PC-9 (cell line): ENCODE measurements around the gene GALR2. TPM values are rescaled to one million over a fixed set of nuclear protein-coding genes. Genes with fewer than 3 reads are reported as not detected.

ENCODE experiments used
- BruUV-seq: library from RNA; stranded (reverse); fragments of 400-500 nt; replicated peaks from 2 replicates; lab custom pipeline; 2021; lab: Mats Ljungman, UMichigan
- CTCF ChIA-PET: fragments of 300-600 bp; sonication (Branson Sonifier 250); formaldehyde crosslinking; loops from one replicate; lab custom pipeline; 2022; ENCODE audit warnings: antibody characterized with exemption; lab: Charles Lee
- POLR2A ChIA-PET: fragments of 300-600 bp; sonication (Branson Sonifier 250); formaldehyde crosslinking; loops from one replicate; lab custom pipeline; 2022; ENCODE audit warnings: antibody characterized with exemption; ENCODE audit not compliant: unreplicated experiment; lab: Charles Lee
- DNase-seq, 2 experiments: peaks; one replicate each; pipeline versions ENCODE4 v3.0.0 to v3.0.0-alpha.2; 2015 to 2022; ENCODE audit warnings: mixed read lengths in 1 of 2
- H2AFZ ChIP-seq: fragments of 200-600 bp; sonication (generic); 2 replicates; pipeline ENCODE4 v1.8.1; 2017; ENCODE audit warnings: antibody characterized with exemption
- H3F3A ChIP-seq: fragments of 200-600 bp; sonication (generic); 2 replicates; pipeline ENCODE4 v1.8.1; 2017; ENCODE audit warnings: antibody characterized with exemption, mild to moderate bottlenecking, low read depth; ENCODE audit not compliant: insufficient read depth
- H3K27ac ChIP-seq: fragments of 200-600 bp; sonication (generic); 2 replicates; pipeline ENCODE4 v1.6.1; 2016; ENCODE audit warnings: mixed run types
- H3K27me3 ChIP-seq: fragments of 200-600 bp; sonication (generic); 2 replicates; pipeline ENCODE4 v1.6.1; 2016; ENCODE audit warnings: low read depth, mixed run types; ENCODE audit not compliant: insufficient read depth
- H3K36me3 ChIP-seq: fragments of 200-600 bp; sonication (generic); 2 replicates; pipeline ENCODE4 v1.6.1; 2016; ENCODE audit warnings: low read depth, mixed run types
- H3K4me1 ChIP-seq: fragments of 200-600 bp; sonication (generic); replicated peaks from 2 replicates; pipeline ENCODE4 v1.6.1; 2016; ENCODE audit warnings: mixed run types; ENCODE audit not compliant: insufficient read depth
- H3K4me2 ChIP-seq: fragments of 200-600 bp; sonication (generic); 2 replicates; pipeline ENCODE4 v1.6.1; 2017; ENCODE audit warnings: mixed run types
- H3K4me3 ChIP-seq: fragments of 200-600 bp; sonication (generic); 2 replicates; pipeline ENCODE4 v1.6.1; 2016; ENCODE audit warnings: mixed run types
- H3K79me2 ChIP-seq: fragments of 200-600 bp; sonication (generic); 2 replicates; pipeline ENCODE4 v1.6.1; 2017; ENCODE audit warnings: low read depth, mixed run types
- H3K9me2 ChIP-seq: fragments of 200-600 bp; sonication (generic); 2 replicates; pipeline ENCODE4 v1.8.1; 2017; ENCODE audit warnings: mild to moderate bottlenecking; ENCODE audit not compliant: insufficient read depth
- H3K9me3 ChIP-seq: fragments of 200-600 bp; sonication (generic); 2 replicates; pipeline ENCODE4 v1.8.1; 2016; ENCODE audit warnings: low read depth; ENCODE audit not compliant: insufficient read depth
- H4K20me1 ChIP-seq: fragments of 200-600 bp; sonication (generic); 2 replicates; pipeline ENCODE4 v1.8.1; 2017; ENCODE audit not compliant: insufficient read depth
- EZH2 ChIP-seq: fragments of 200-600 bp; sonication (generic); IDR thresholded peaks from 2 replicates; pipeline ENCODE4 v1.8.0; 2017; ENCODE audit warnings: antibody characterized with exemption, low read depth
- intact Hi-C: fragments of 100-400 bp; cut with micrococcal nuclease; formaldehyde crosslinking; loops from one replicate; pipeline ENCODE4 v1.10.0; 2022; ENCODE audit not compliant: unreplicated experiment
- total RNA-seq: library from RNA; stranded (reverse); gene quantifications from 2 replicates; pipeline ENCODE4 v1.2.3, GENCODE V29; 2021
- TF ChIP-seq, protein P1 (sequence below): fragments of 200-600 bp; sonication (generic); conservative IDR thresholded peaks from 2 replicates; pipeline ENCODE4 v1.6.1; 2017; ENCODE audit warnings: mixed run types, antibody characterized with exemption, mild to moderate bottlenecking, moderate library complexity

The GALR2 gene
- total RNA-seq, 1 experiment from 2014 or later: 3.0 TPM

DNA sequence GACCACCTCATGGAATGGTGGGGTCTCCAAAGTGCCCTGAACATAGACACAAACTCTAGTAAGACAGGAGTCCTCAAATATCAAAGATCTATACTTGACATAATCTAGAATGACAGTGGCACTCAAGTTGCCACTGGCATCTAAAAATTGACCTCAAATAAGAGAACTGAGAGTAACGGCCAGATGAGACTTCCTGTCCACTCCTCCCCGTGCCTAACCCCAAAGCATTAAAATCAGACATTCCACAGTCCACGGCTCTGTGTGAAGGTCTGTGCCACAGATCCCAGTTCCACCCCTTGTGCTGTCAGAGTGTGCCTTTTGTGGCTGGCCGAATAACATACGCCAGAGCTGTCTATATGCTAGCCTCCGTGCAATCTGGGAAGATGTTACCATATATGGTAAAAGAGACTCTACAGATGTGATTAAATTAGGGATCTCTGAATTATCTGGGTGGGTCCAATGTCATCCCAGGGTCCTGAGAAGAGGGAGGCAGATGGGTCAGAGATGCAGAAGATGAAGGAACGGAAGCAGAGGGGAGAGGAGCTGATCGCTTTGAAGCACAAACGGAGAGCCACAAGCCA lies 26.5 kb upstream of the GALR2 start:
- Histone ChIP-seq H3K4me3 (no peak overlapping the region), H3K9me3 (no peaks in the 10 kb centered on the region), H4K20me1 (no peaks in the 10 kb centered on the region), H3K9me2 (no peaks in the 10 kb centered on the region), H3K4me1 (peaks cover 36% of the 10 kb centered on the region), H3F3A (peaks cover 32% of the 10 kb centered on the region), H2AFZ (no peak overlapping the region), H3K27ac (no peak overlapping the region), H3K27me3 (no peaks in the 10 kb centered on the region), H3K36me3 (peaks cover 20% of the 10 kb centered on the region; the same call in 1 of the 2 replicates), H3K79me2 (peaks cover 23% of the 10 kb centered on the region), H3K4me2 (no peak overlapping the region)
- ChIA-PET CTCF (no interaction called here), POLR2A (no interaction called here)
- BruUV-seq: no TSS peak
- no peak for TF ChIP-seq EZH2
- TF ChIP-seq, protein P1, sequence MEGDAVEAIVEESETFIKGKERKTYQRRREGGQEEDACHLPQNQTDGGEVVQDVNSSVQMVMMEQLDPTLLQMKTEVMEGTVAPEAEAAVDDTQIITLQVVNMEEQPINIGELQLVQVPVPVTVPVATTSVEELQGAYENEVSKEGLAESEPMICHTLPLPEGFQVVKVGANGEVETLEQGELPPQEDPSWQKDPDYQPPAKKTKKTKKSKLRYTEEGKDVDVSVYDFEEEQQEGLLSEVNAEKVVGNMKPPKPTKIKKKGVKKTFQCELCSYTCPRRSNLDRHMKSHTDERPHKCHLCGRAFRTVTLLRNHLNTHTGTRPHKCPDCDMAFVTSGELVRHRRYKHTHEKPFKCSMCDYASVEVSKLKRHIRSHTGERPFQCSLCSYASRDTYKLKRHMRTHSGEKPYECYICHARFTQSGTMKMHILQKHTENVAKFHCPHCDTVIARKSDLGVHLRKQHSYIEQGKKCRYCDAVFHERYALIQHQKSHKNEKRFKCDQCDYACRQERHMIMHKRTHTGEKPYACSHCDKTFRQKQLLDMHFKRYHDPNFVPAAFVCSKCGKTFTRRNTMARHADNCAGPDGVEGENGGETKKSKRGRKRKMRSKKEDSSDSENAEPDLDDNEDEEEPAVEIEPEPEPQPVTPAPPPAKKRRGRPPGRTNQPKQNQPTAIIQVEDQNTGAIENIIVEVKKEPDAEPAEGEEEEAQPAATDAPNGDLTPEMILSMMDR: no peak
- intact Hi-C loops: no loop called here
- no peak for DNase-seq

DNA sequence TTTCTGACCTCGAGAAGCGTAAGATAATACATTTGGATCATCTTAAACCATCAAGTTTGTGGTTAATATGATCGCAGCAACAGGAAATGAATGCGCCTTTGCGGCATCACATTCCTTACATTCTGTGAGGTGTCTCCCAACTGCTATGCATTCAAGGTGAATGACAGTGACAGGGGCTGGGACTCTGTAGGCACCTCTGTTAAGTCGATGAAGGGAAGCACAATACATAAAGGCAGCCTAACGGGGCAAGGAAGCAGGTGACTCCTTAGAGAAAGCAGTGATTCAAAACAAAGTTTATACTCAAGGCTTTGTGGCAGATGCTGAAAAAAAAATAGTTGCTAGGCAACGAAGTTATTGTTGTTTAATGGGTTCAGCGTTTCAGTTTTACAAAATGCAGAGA lies 25.9 kb upstream of the GALR2 start:
- Histone ChIP-seq H3K4me1 (peaks cover 42% of the 10 kb centered on the region), H3K9me2 (no peaks in the 10 kb centered on the region), H3K27ac (no peak overlapping the region), H3K36me3 (peaks cover 20% of the 10 kb centered on the region), H3K27me3 (no peaks in the 10 kb centered on the region), H3K4me3 (no peak overlapping the region), H3K79me2 (peaks cover 27% of the 10 kb centered on the region), H4K20me1 (no peaks in the 10 kb centered on the region), H3F3A (peaks cover 38% of the 10 kb centered on the region), H3K9me3 (peaks cover under 1% of the 10 kb centered on the region; the same call in 1 of the 2 replicates), H2AFZ (no peak overlapping the region), H3K4me2 (no peak overlapping the region)
- BruUV-seq: no TSS peak
- ChIA-PET POLR2A (interaction anchor here (0.6 kb wide), 1 partner anchor 15 kb away, joined by 3 read pairs; no protein-coding TSS in a partner anchor), CTCF (no interaction called here)
- TF ChIP-seq, protein P1: no peak
- no peak for TF ChIP-seq EZH2
- DNase-seq: peak in 1 of 2 experiments; percentile 67
- intact Hi-C loops: no loop called here

DNA sequence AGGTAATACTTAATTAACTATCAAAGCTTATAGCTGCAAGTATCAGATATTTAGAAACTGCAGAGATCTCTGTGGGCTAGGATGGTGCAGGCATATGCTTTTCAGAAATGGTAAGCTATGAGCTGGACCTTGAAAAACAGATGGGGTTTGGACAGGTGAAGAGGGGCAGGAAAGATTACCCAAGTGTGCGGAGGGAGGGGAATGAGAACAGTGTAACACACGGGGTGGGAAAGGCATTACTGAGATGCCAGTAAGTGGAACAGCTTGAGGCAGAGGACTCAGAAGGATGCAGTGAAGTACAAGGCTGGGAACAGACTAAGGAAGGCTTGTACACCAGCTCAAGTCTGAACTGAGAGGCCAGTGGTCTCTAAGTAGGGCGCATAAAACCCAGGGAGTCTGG lies 25.3 kb upstream of the GALR2 start:
- BruUV-seq: no TSS peak
- no peaks in the 10 kb centered on the region for H4K20me1 ChIP-seq
- peaks cover 27% of the 10 kb centered on the region for H3K79me2 ChIP-seq
- no peaks in the 10 kb centered on the region for H3K27me3 ChIP-seq
- peaks cover 20% of the 10 kb centered on the region for H3K36me3 ChIP-seq
- no peak for DNase-seq
- no peak overlapping the region for H3K27ac ChIP-seq
- H3K9me3 ChIP-seq: peaks cover 4% of the 10 kb centered on the region; the same call in 1 of the 2 replicates
- H3F3A ChIP-seq: peaks cover 43% of the 10 kb centered on the region
- TF ChIP-seq, protein P1: no peak
- TF ChIP-seq EZH2: no peak
- H2AFZ ChIP-seq: no peak overlapping the region
- CTCF ChIA-PET: no interaction called here
- H3K4me3 ChIP-seq: no peak overlapping the region
- intact Hi-C loops: no loop called here
- peaks cover 48% of the 10 kb centered on the region for H3K4me1 ChIP-seq
- no peak overlapping the region for H3K4me2 ChIP-seq
- POLR2A ChIA-PET: interaction anchor here (0.6 kb wide), 2 partner anchors 14 to 235 kb away, joined by 3 read pairs; no protein-coding TSS in a partner anchor
- no peaks in the 10 kb centered on the region for H3K9me2 ChIP-seq
